ENCODE results near the gene TBCD. TPM values are rescaled to one million over a fixed set of nuclear protein-coding genes. Genes with fewer than 3 reads are reported as not detected.

Gene TBCD
- total and polyA plus RNA-seq, 9 of the 15 experiments (the other 6 are each of a cell fraction or from before 2014, with no cell fraction given): 8.9 to 98.5 (median 28.0) TPM

DNA sequence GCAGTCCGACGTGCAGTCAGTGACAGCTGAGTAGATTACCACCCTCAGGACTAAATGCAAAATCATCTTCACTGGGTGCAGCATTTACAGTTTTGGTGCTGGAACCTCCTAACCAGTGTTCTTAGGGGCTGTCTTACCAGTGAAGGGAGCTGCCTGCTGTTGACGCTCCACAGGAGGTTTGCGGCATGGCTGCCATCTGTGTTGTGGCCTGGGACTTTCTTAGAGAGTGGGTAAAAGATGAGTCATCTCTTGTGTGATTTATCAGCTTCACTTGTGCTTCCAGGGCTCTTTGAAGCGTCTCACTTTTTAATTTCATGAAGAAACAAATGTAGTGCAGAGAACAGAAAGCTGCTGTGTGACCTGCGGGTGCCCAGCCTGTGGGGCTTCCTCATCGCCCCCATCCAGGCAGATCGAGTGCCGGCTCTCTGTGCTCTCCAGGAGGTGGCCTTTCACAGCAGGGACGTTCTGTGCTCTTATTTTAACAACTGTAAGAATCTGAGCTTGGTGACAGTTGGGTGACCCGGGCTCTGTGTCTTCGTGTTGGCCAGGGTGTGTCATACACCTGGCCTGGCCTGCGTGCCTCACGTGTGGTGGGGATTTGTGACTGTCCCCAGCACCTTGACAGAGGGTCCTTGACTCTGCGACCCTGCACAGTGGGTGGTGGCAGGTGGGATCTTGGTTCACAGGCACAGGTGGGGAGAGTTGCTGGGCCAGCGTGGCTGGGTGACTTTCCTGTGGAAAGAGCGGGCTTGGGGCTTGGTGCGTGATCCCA lies 112.3 kb downstream of the TBCD start (continued):
- TF ChIP-seq, protein P1, sequence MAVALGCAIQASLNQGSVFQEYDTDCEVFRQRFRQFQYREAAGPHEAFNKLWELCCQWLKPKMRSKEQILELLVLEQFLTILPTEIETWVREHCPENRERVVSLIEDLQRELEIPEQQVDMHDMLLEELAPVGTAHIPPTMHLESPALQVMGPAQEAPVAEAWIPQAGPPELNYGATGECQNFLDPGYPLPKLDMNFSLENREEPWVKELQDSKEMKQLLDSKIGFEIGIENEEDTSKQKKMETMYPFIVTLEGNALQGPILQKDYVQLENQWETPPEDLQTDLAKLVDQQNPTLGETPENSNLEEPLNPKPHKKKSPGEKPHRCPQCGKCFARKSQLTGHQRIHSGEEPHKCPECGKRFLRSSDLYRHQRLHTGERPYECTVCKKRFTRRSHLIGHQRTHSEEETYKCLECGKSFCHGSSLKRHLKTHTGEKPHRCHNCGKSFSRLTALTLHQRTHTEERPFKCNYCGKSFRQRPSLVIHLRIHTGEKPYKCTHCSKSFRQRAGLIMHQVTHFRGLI (CRISPR knock-in tag; IDR thresholded peaks at IDR 0.05): no peak
- TF ChIP-seq CAMTA2 (CRISPR knock-in tag; conservative IDR thresholded peaks at IDR 0.05) (no peak), IRF2 (CRISPR knock-in tag; IDR thresholded peaks at IDR 0.05) (no peak), ZNF274 (IDR thresholded peaks at IDR 0.05; ENCODE audit: borderline replicate concordance, low read depth, low read length) (no peak), HDAC1 (IDR thresholded peaks at IDR 0.05) (peak in 1 of 2 experiments; percentile 10; a peak in 1 of 4 replicates), MGA (IDR thresholded peaks at IDR 0.05) (no peak; the same call in 1 of the 2 replicates), EHMT2 (IDR thresholded peaks at IDR 0.05) (peak; percentile 37; the same call in 1 of the 2 replicates), MAX (CRISPR knock-in tag; IDR thresholded peaks at IDR 0.05) (no peak), ZBED1 (IDR thresholded peaks at IDR 0.05) (no peak), ZNF707 (CRISPR knock-in tag; conservative IDR thresholded peaks at IDR 0.05) (no peak), SMC3 (conservative IDR thresholded peaks at IDR 0.05; ENCODE audit: insufficient read depth, low read depth, low read length) (no peak), STAT5B (CRISPR knock-in tag; IDR thresholded peaks at IDR 0.05) (no peak), CEBPB (tag; IDR thresholded peaks at IDR 0.05) (no peak), HIVEP1 (CRISPR knock-in tag; IDR thresholded peaks at IDR 0.05) (no peak), EZH2 (IDR thresholded peaks at IDR 0.05; ENCODE audit: borderline replicate concordance, low read depth, low read length) (no peak), ZNF77 (CRISPR knock-in tag; IDR thresholded peaks at IDR 0.05) (no peak)
